BE2C (cell line): ENCODE measurements around the gene LIPI.

Experiments used
- DNase-seq: peaks from one replicate; pipeline ENCODE4 v3.0.0-alpha.2; 2020
- H3K27me3 ChIP-seq: fragments of 250-450 bp; sonication (Bioruptor Pico); 2 replicates; pipeline ENCODE4 v1.5.1; 2020; ENCODE audit warnings: mild to moderate bottlenecking
- H3K36me3 ChIP-seq: fragments of 250-450 bp; sonication (Bioruptor Pico); 2 replicates; pipeline ENCODE4 v1.5.1; 2020; ENCODE audit warnings: mild to moderate bottlenecking
- H3K4me1 ChIP-seq: fragments of 250-450 bp; sonication (Bioruptor Pico); 2 replicates; pipeline ENCODE4 v1.5.1; 2020
- H3K4me3 ChIP-seq: 2 replicates; pipeline ENCODE4 v1.5.1; 2011; ENCODE audit warnings: low read depth, low read length
- H3K9me3 ChIP-seq: fragments of 250-450 bp; sonication (Bioruptor Pico); 2 replicates; pipeline ENCODE4 v1.5.1; 2020
- TF ChIP-seq, protein P1 (sequence below): IDR thresholded peaks from 2 replicates; pipeline ENCODE4 v1.5.1; 2012; ENCODE audit warnings: mild to moderate bottlenecking, low read depth, low read length

LIPI gene

GRCh38 chr21:14084068-14084501 lies 126.7 kb downstream of the LIPI start:
- Histone ChIP-seq H3K27me3 (no peaks in the 10 kb centered on the region), H3K4me1 (no peaks in the 10 kb centered on the region), H3K4me3 (no peak overlapping the region), H3K9me3 (no peaks in the 10 kb centered on the region), H3K36me3 (peaks cover 6% of the 10 kb centered on the region; the same call in 1 of the 2 replicates)
- TF ChIP-seq, protein P1, sequence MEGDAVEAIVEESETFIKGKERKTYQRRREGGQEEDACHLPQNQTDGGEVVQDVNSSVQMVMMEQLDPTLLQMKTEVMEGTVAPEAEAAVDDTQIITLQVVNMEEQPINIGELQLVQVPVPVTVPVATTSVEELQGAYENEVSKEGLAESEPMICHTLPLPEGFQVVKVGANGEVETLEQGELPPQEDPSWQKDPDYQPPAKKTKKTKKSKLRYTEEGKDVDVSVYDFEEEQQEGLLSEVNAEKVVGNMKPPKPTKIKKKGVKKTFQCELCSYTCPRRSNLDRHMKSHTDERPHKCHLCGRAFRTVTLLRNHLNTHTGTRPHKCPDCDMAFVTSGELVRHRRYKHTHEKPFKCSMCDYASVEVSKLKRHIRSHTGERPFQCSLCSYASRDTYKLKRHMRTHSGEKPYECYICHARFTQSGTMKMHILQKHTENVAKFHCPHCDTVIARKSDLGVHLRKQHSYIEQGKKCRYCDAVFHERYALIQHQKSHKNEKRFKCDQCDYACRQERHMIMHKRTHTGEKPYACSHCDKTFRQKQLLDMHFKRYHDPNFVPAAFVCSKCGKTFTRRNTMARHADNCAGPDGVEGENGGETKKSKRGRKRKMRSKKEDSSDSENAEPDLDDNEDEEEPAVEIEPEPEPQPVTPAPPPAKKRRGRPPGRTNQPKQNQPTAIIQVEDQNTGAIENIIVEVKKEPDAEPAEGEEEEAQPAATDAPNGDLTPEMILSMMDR, result no peak
- DNase-seq, result no peak

DNA sequence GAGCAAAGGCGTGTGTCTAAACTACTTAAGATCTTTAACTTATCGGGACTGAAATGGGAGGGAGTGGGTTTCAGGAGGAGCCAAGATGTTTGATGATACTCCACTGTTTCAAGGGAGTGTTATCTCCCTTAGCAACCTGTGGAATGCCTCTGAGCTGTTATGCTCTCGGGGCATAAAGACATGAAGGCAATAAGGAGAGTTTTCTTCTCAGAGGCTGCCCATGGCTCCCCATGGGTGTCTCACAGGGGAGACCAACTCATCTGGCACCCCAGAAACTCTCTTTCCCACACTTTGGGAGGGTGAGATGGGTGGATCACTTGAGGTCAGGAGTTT lies 130.0 kb downstream of the LIPI start:
- Histone ChIP-seq H3K27me3 (no peaks in the 10 kb centered on the region), H3K36me3 (peaks cover 6% of the 10 kb centered on the region; the same call in 1 of the 2 replicates), H3K4me1 (no peaks in the 10 kb centered on the region), H3K9me3 (no peaks in the 10 kb centered on the region), H3K4me3 (no peak overlapping the region)
- DNase-seq, result no peak
- TF ChIP-seq, protein P1, result no peak

- TF ChIP-seq, protein P1, result no peak
- Histone ChIP-seq H3K9me3 (no peaks in the 10 kb centered on the region), H3K36me3 (peaks cover 6% of the 10 kb centered on the region; the same call in 1 of the 2 replicates), H3K27me3 (no peaks in the 10 kb centered on the region), H3K4me3 (no peak overlapping the region), H3K4me1 (no peaks in the 10 kb centered on the region)
- DNase-seq, result no peak
Observed at GRCh38 chr21:14080040-14080763, 130.6 kb downstream of the LIPI start.

GRCh38 chr21:14078746-14079375 lies 131.9 kb downstream of the LIPI start:
- no peaks in the 10 kb centered on the region for H3K9me3 ChIP-seq
- TF ChIP-seq, protein P1, result no peak
- H3K4me1 ChIP-seq, result no peaks in the 10 kb centered on the region
- no peaks in the 10 kb centered on the region for H3K27me3 ChIP-seq
- peaks cover under 1% of the 10 kb centered on the region; the same call in 1 of the 2 replicates for H3K36me3 ChIP-seq
- no peak for DNase-seq
- no peak overlapping the region for H3K4me3 ChIP-seq

DNA sequence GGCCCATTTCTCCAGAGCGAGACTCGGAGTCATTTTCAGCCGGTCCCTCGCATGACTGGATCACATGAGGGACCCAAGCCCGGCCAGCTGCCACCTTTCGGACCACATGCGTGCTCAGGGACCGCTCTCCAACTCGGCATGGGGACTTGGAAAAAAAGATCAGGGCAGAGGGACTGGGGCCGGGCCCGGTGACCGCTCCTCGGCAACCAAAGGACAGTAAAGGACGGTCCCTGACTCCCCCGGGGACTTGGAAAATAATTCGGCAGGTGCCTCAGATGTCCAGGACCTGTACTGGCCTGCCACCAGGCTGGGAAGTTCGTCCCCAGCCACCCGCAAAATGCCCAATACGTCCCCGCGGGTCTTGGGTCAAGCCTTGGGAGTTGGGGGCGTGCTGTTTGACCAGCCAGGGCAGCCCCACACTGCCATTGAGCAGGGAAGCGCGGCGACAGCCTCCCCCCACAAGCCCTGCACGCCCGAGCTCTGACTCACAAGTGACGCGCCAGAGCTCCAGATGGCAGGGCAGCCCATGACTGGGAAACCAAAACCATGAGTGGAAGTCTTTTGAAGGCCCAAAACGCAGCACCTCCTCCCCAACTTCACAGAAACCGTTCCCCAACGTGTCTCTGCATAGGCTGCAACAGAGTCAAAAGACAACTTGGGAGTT lies 134.5 kb downstream of the LIPI start:
- H3K9me3 ChIP-seq, result no peaks in the 10 kb centered on the region
- no peaks in the 10 kb centered on the region for H3K36me3 ChIP-seq
- no peaks in the 10 kb centered on the region for H3K27me3 ChIP-seq
- no peaks in the 10 kb centered on the region for H3K4me1 ChIP-seq
- H3K4me3 ChIP-seq, result no peak overlapping the region
- no peak for DNase-seq
- TF ChIP-seq, protein P1, result no peak
